ENCODE results near the gene RTRAF. TPM values are rescaled to one million over a fixed set of nuclear protein-coding genes. Genes with fewer than 3 reads are reported as not detected.

RTRAF gene
- total RNA-seq, 2 experiments from 2014 or later = 213 to 244 TPM

DNA sequence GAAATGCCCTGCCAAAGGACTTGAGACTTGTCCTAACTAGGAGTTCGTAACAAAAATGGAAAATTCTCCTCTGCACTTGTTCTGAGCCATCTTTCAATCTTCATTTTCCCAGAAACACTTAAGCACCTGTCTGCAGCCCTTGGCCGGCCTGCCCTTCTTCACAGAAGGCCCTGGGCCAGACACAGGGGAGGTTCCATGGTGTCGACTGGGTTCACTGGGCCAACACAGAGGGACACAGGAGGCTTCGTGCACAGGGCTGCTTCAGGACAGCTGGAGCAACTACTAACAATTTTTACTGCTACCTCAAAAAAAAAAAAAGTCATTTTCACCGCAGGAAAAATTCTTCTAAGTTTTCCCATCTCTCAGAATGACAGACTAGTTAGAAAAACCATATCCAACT is 59.9 kb downstream of the RTRAF start:
- Histone ChIP-seq H3K4me3 (ENCODE audit: low read depth, low read length, poor library complexity, severe bottlenecking) (no peak overlapping the region), H3K36me3 (ENCODE audit: insufficient read depth, low read length) (no peaks in the 10 kb centered on the region), H3K4me1 (ENCODE audit: insufficient read depth, low read length, poor library complexity, severe bottlenecking) (no peaks in the 10 kb centered on the region), H3K4me2 (ENCODE audit: low read length) (no peak overlapping the region), H3K79me2 (ENCODE audit: insufficient read depth, low read depth, low read length) (no peaks in the 10 kb centered on the region), H4K20me1 (ENCODE audit: insufficient read depth, low read length) (no peaks in the 10 kb centered on the region), H3K9me2 (ENCODE audit: insufficient read depth, low read length) (no peaks in the 10 kb centered on the region), H3K27ac (ENCODE audit: low read depth, low read length, poor library complexity, severe bottlenecking) (no peak overlapping the region), H2AFZ (ENCODE audit: low read length) (no peak overlapping the region), H3K9me3 (ENCODE audit: low read length) (no peaks in the 10 kb centered on the region)
- intact Hi-C loops (cut with micrococcal nuclease; ENCODE audit: unreplicated experiment) = loop anchor here (10.0 kb wide), 1 partner anchor 86 kb away; no protein-coding TSS in a partner anchor
- no peak for TF ChIP-seq EZH2phosphoT487 (IDR thresholded peaks at IDR 0.05; ENCODE audit: borderline replicate concordance, low read depth, low read length)
- TF ChIP-seq, protein P1, sequence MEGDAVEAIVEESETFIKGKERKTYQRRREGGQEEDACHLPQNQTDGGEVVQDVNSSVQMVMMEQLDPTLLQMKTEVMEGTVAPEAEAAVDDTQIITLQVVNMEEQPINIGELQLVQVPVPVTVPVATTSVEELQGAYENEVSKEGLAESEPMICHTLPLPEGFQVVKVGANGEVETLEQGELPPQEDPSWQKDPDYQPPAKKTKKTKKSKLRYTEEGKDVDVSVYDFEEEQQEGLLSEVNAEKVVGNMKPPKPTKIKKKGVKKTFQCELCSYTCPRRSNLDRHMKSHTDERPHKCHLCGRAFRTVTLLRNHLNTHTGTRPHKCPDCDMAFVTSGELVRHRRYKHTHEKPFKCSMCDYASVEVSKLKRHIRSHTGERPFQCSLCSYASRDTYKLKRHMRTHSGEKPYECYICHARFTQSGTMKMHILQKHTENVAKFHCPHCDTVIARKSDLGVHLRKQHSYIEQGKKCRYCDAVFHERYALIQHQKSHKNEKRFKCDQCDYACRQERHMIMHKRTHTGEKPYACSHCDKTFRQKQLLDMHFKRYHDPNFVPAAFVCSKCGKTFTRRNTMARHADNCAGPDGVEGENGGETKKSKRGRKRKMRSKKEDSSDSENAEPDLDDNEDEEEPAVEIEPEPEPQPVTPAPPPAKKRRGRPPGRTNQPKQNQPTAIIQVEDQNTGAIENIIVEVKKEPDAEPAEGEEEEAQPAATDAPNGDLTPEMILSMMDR (conservative IDR thresholded peaks at IDR 0.05; ENCODE audit: low read length) = no peak
- CTCF ChIA-PET (ENCODE audit: unreplicated experiment) = no interaction called here
- DNase-seq (ENCODE audit: low spot score) = no peak
- BruUV-seq (replicated peaks) = no TSS peak
- POLR2A ChIA-PET = no interaction called here

DNA sequence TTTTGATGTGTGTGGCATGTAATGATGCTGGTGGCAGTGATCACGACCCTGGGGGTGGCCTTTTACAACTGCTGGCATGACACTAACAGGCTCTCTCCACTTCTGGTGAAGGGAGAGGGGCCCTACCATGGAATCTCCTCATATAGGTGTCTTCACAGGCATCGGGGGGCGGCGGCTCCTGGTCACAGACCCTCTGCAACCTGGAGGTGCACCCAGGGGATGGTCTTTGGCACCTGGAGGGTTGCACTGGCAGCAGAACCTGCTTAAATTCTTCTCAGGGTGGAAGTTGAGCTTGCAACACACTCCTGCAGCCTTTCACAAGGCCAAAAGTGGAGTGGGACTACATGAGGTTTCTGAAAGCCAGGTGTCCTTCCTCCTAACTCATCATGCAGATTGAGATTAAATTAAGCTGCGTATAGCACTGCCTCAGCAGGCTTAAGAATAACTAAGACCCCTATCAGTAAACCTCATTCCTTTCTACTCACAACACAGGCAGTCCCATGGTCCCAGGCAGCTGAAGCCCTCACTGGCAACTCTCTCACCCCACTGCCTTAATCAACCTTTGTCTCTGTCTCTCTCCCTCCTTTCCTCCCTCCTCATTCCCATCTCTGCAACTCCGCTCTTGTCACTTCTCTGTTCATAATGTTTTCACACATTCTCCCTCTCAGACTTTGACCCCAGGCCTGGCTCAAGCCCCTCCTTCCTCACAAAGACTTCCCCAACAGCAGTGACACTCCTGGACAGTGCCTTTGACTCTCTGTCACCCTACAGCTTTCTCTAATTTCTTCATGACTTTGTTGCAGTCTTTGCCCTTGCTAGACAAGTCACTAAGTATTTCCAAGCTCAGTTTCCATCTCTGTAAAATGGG is 60.6 kb downstream of the RTRAF start:
- ChIA-PET POLR2A (interaction anchor here (1.3 kb wide), 1 partner anchor 10 kb away, joined by 3 read pairs; no protein-coding TSS in a partner anchor), CTCF (ENCODE audit: unreplicated experiment) (no interaction called here)
- no peak for DNase-seq (ENCODE audit: low spot score)
- no peaks in the 10 kb centered on the region for H3K9me3 ChIP-seq (ENCODE audit: low read length)
- no peaks in the 10 kb centered on the region for H3K4me1 ChIP-seq (ENCODE audit: insufficient read depth, low read length, poor library complexity, severe bottlenecking)
- H3K4me3 ChIP-seq (ENCODE audit: low read depth, low read length, poor library complexity, severe bottlenecking) = no peak overlapping the region
- no peaks in the 10 kb centered on the region for H3K9me2 ChIP-seq (ENCODE audit: insufficient read depth, low read length)
- H3K27ac ChIP-seq (ENCODE audit: low read depth, low read length, poor library complexity, severe bottlenecking) = no peak overlapping the region
- no peak overlapping the region for H3K4me2 ChIP-seq (ENCODE audit: low read length)
- intact Hi-C loops (cut with micrococcal nuclease; ENCODE audit: unreplicated experiment) = loop anchor here (10.0 kb wide), 1 partner anchor 85 kb away; no protein-coding TSS in a partner anchor
- H4K20me1 ChIP-seq (ENCODE audit: insufficient read depth, low read length) = no peaks in the 10 kb centered on the region
- no peaks in the 10 kb centered on the region for H3K36me3 ChIP-seq (ENCODE audit: insufficient read depth, low read length)
- BruUV-seq (replicated peaks) = no TSS peak
- TF ChIP-seq, protein P1 (conservative IDR thresholded peaks at IDR 0.05; ENCODE audit: low read length) = no peak
- no peak for TF ChIP-seq EZH2phosphoT487 (IDR thresholded peaks at IDR 0.05; ENCODE audit: borderline replicate concordance, low read depth, low read length)
- H2AFZ ChIP-seq (ENCODE audit: low read length) = no peak overlapping the region
- H3K79me2 ChIP-seq (ENCODE audit: insufficient read depth, low read depth, low read length) = no peaks in the 10 kb centered on the region

DNA sequence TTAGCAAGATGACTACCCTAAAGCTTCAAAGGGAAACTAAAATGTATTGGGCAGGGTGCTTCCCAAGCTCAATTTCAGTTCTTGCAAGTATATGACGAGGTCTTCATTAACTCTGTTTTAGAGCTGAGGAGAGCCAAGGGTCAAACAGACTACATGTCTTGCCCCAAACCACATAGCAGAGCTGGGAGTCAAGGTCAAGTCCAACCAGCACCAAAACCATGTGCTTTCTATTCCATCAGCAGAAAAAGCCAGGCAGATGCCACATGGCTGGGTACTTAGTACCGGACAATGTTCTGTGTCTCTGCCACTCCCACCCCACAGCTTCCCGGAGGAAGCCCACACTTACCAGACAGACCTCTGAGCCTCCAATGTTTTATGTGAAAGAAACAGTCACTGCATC is 61.9 kb downstream of the RTRAF start:
- ChIA-PET POLR2A (interaction anchor here (1.3 to 1.5 kb wide), 2 partner anchors 11 to 13 kb away, joined by 3 to 4 read pairs; no protein-coding TSS in a partner anchor), CTCF (ENCODE audit: unreplicated experiment) (no interaction called here)
- Histone ChIP-seq H2AFZ (ENCODE audit: low read length) (no peak overlapping the region), H3K4me1 (ENCODE audit: insufficient read depth, low read length, poor library complexity, severe bottlenecking) (no peaks in the 10 kb centered on the region), H3K9me2 (ENCODE audit: insufficient read depth, low read length) (no peaks in the 10 kb centered on the region), H3K79me2 (ENCODE audit: insufficient read depth, low read depth, low read length) (no peaks in the 10 kb centered on the region), H3K27ac (ENCODE audit: low read depth, low read length, poor library complexity, severe bottlenecking) (no peak overlapping the region), H3K36me3 (ENCODE audit: insufficient read depth, low read length) (no peaks in the 10 kb centered on the region), H4K20me1 (ENCODE audit: insufficient read depth, low read length) (no peaks in the 10 kb centered on the region), H3K4me2 (ENCODE audit: low read length) (no peak overlapping the region), H3K4me3 (ENCODE audit: low read depth, low read length, poor library complexity, severe bottlenecking) (no peak overlapping the region), H3K9me3 (ENCODE audit: low read length) (no peaks in the 10 kb centered on the region)
- intact Hi-C loops (cut with micrococcal nuclease; ENCODE audit: unreplicated experiment) = no loop called here
- no TSS peak for BruUV-seq (replicated peaks)
- DNase-seq (ENCODE audit: low spot score) = no peak
- TF ChIP-seq EZH2phosphoT487 (IDR thresholded peaks at IDR 0.05; ENCODE audit: borderline replicate concordance, low read depth, low read length) = no peak
- TF ChIP-seq, protein P1 (conservative IDR thresholded peaks at IDR 0.05; ENCODE audit: low read length) = no peak

Measured in OCI-LY7 (cell line).